Measurements from ENCODE around the gene TUBB1. TPM values are rescaled to one million over a fixed set of nuclear protein-coding genes. Genes with fewer than 3 reads are reported as not detected.

TUBB1 gene
- total RNA-seq, 4 donors from 2014 or later, result 0.17 TPM; not detected in 3

GRCh38 chr20:59069026-59069425, 49.8 kb downstream of the TUBB1 start:
- Histone ChIP-seq H3K9me3 (no peaks in the 10 kb centered on the region), H3K4me1 (peaks cover 6% of the 10 kb centered on the region), H3K27me3 (peaks cover 5% of the 10 kb centered on the region), H3K4me3 (no peak overlapping the region), H3K36me3 (no peaks in the 10 kb centered on the region), H3K27ac (no peak overlapping the region)
- 30% methylated on average over 2 of the region's 2 CpGs for WGBS
- no peak for DNase-seq (ENCODE audit: low spot score in 2 of 2)
- TF ChIP-seq, protein P1, sequence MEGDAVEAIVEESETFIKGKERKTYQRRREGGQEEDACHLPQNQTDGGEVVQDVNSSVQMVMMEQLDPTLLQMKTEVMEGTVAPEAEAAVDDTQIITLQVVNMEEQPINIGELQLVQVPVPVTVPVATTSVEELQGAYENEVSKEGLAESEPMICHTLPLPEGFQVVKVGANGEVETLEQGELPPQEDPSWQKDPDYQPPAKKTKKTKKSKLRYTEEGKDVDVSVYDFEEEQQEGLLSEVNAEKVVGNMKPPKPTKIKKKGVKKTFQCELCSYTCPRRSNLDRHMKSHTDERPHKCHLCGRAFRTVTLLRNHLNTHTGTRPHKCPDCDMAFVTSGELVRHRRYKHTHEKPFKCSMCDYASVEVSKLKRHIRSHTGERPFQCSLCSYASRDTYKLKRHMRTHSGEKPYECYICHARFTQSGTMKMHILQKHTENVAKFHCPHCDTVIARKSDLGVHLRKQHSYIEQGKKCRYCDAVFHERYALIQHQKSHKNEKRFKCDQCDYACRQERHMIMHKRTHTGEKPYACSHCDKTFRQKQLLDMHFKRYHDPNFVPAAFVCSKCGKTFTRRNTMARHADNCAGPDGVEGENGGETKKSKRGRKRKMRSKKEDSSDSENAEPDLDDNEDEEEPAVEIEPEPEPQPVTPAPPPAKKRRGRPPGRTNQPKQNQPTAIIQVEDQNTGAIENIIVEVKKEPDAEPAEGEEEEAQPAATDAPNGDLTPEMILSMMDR (IDR thresholded peaks at IDR 0.05), result no peak
- TF ChIP-seq EP300 (IDR thresholded peaks at IDR 0.05), result no peak
- no peak for TF ChIP-seq POLR2AphosphoS5 (IDR thresholded peaks at IDR 0.05)
- TF ChIP-seq POLR2A (IDR thresholded peaks at IDR 0.05), result no peak

DNA sequence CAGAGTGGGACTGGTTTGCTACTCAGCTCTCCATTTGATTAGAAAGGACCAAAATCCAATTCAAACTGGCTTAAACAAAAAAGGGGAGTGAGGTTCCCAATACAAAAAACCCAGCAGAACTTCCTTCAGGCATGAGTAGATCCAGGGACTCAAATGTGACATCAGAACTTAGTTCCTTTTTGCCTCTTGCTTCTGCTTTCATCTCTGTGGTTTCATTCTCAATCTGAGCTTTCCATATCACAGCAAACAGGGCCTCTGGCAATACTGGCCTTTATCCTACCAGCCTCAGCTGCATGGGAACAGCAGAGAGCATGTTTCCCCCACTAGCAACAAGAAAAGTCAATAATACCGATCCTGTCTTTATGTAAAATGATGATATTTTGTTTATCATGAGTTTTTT, 52.0 kb downstream of the TUBB1 start:
- no peak for DNase-seq (ENCODE audit: low spot score in 2 of 2)
- no peak overlapping the region for H3K4me3 ChIP-seq
- TF ChIP-seq EP300 (IDR thresholded peaks at IDR 0.05) (no peak), POLR2AphosphoS5 (IDR thresholded peaks at IDR 0.05) (no peak), POLR2A (IDR thresholded peaks at IDR 0.05) (no peak)
- TF ChIP-seq, protein P1 (IDR thresholded peaks at IDR 0.05), result no peak
- peaks cover 13% of the 10 kb centered on the region for H3K27me3 ChIP-seq
- WGBS, result 58% methylated on average over 1 of the region's 1 CpG
- no peak overlapping the region for H3K27ac ChIP-seq
- no peaks in the 10 kb centered on the region for H3K36me3 ChIP-seq
- H3K9me3 ChIP-seq, result no peaks in the 10 kb centered on the region
- H3K4me1 ChIP-seq, result no peaks in the 10 kb centered on the region

GRCh38 chr20:59073582-59073981, 54.4 kb downstream of the TUBB1 start:
- H3K27ac ChIP-seq, result no peak overlapping the region
- no peaks in the 10 kb centered on the region for H3K4me1 ChIP-seq
- 93% methylated on average over 1 of the region's 1 CpG for WGBS
- peaks cover 26% of the 10 kb centered on the region for H3K27me3 ChIP-seq
- no peaks in the 10 kb centered on the region for H3K9me3 ChIP-seq
- DNase-seq (ENCODE audit: low spot score in 2 of 2), result no peak
- H3K36me3 ChIP-seq, result no peaks in the 10 kb centered on the region
- no peak for TF ChIP-seq POLR2AphosphoS5 (IDR thresholded peaks at IDR 0.05)
- no peak for TF ChIP-seq EP300 (IDR thresholded peaks at IDR 0.05)
- TF ChIP-seq, protein P1 (IDR thresholded peaks at IDR 0.05), result no peak
- no peak for TF ChIP-seq POLR2A (IDR thresholded peaks at IDR 0.05)
- H3K4me3 ChIP-seq, result no peak overlapping the region

GRCh38 chr20:59074456-59074855, 55.2 kb downstream of the TUBB1 start:
- no peaks in the 10 kb centered on the region for H3K4me1 ChIP-seq
- no peak overlapping the region for H3K27ac ChIP-seq
- no peak for DNase-seq (ENCODE audit: low spot score in 2 of 2)
- WGBS, result 44% methylated on average over 3 of the region's 3 CpGs
- no peaks in the 10 kb centered on the region for H3K36me3 ChIP-seq
- no peak overlapping the region for H3K4me3 ChIP-seq
- no peak for TF ChIP-seq POLR2A (IDR thresholded peaks at IDR 0.05)
- TF ChIP-seq POLR2AphosphoS5 (IDR thresholded peaks at IDR 0.05), result no peak
- TF ChIP-seq, protein P1 (IDR thresholded peaks at IDR 0.05), result no peak
- TF ChIP-seq EP300 (IDR thresholded peaks at IDR 0.05), result no peak
- H3K27me3 ChIP-seq, result peaks cover 24% of the 10 kb centered on the region
- H3K9me3 ChIP-seq, result no peaks in the 10 kb centered on the region

GRCh38 chr20:59075934-59076508, 56.8 kb downstream of the TUBB1 start:
- Histone ChIP-seq H3K9me3 (no peaks in the 10 kb centered on the region), H3K27ac (no peak overlapping the region), H3K4me1 (no peaks in the 10 kb centered on the region), H3K36me3 (no peaks in the 10 kb centered on the region), H3K4me3 (no peak overlapping the region), H3K27me3 (peaks cover 24% of the 10 kb centered on the region)
- DNase-seq (ENCODE audit: low spot score in 2 of 2), result no peak
- TF ChIP-seq POLR2AphosphoS5 (IDR thresholded peaks at IDR 0.05) (no peak), EP300 (IDR thresholded peaks at IDR 0.05) (no peak), POLR2A (IDR thresholded peaks at IDR 0.05) (no peak)
- TF ChIP-seq, protein P1 (IDR thresholded peaks at IDR 0.05), result no peak
- 60% methylated on average over 4 of the region's 4 CpGs for WGBS

Other genes with a start within 250 kb of the TUBB1 start
- not detected for gene GNAS-AS1, start 168.5 kb upstream of the TUBB1 start, total RNA-seq
- gene GNAS, start 166.7 kb upstream of the TUBB1 start, total RNA-seq, result 100 to 1,000 TPM; 334 to 533 (median 451) TPM
- gene NELFCD, start 38.2 kb upstream of the TUBB1 start, total RNA-seq, result 10 to 100 TPM; 45.9 to 90.0 (median 63.4) TPM
- gene CTSZ, start 12.2 kb upstream of the TUBB1 start, total RNA-seq, result 10 to 100 TPM; 25.6 to 38.7 (median 34.7) TPM
- 10 to 100 TPM; 16.1 to 26.8 (median 19.5) TPM for gene ATP5F1E, start 12.9 kb downstream of the TUBB1 start, total RNA-seq
- gene PRELID3B, start 23.4 kb downstream of the TUBB1 start, total RNA-seq, result 10 to 100 TPM; 25.4 to 42.2 (median 32.8) TPM
- 1 to 10 TPM in 1 of 4 donors, under 1 TPM in 2, not detected in 1; 0.16 to 1.0 (median 0.34) TPM for gene ZNF831, start 144.4 kb downstream of the TUBB1 start, total RNA-seq

All from suprapubic skin (tissue), 4 donors.